Liver (tissue), 9 donors: ENCODE results near the gene ARHGAP36. TPM values are rescaled to one million over a fixed set of nuclear protein-coding genes. Genes with fewer than 3 reads are reported as not detected.

ENCODE experiments used
- DNase-seq: peaks from one replicate; pipeline ENCODE4 v3.0.0-alpha.2; 2017; ENCODE audit warnings: low spot score
- H3K27ac ChIP-seq, 2 donors: one replicate each; pipeline ENCODE4 v1.7.0; 2013; ENCODE audit warnings: inconsistent platforms in 2 of 2, low read length in 2 of 2, control low read depth in 1 of 2, low read depth in 1 of 2, mild to moderate bottlenecking in 1 of 2
- H3K27me3 ChIP-seq, 4 donors: one replicate each; pipeline versions ENCODE4 v1.6.1 to v1.7.0; 2013; ENCODE audit warnings: low read length in 3 of 4, inconsistent platforms in 1 of 4, mild to moderate bottlenecking in 1 of 4, moderate library complexity in 1 of 4; ENCODE audit not compliant: control insufficient read depth in 4 of 4, insufficient read depth in 4 of 4
- H3K36me3 ChIP-seq, 4 donors: one replicate each; pipeline versions ENCODE4 v1.6.1 to v1.7.0; 2013; ENCODE audit warnings: low read length in 3 of 4, mild to moderate bottlenecking in 3 of 4, low read depth in 1 of 4, moderate library complexity in 1 of 4; ENCODE audit not compliant: control insufficient read depth in 4 of 4, insufficient read depth in 3 of 4
- H3K4me1 ChIP-seq, 4 donors: one replicate each; pipeline versions ENCODE4 v1.6.1 to v1.7.0; 2013; ENCODE audit warnings: low read length in 3 of 4, mild to moderate bottlenecking in 3 of 4, moderate library complexity in 1 of 4; ENCODE audit not compliant: control insufficient read depth in 4 of 4, insufficient read depth in 4 of 4
- H3K4me3 ChIP-seq, 3 donors: one replicate each; pipeline versions ENCODE4 v1.6.1 to v1.7.0; 2013; ENCODE audit warnings: low read length in 3 of 3, control low read depth in 1 of 3, low read depth in 1 of 3, mild to moderate bottlenecking in 1 of 3
- H3K9ac ChIP-seq, 2 donors: one replicate each; pipeline ENCODE4 v1.7.0; 2013; ENCODE audit warnings: low read length in 2 of 2, mild to moderate bottlenecking in 2 of 2, moderate library complexity in 2 of 2, control low read depth in 1 of 2, low read depth in 1 of 2
- H3K9me3 ChIP-seq, 4 donors: one replicate each; pipeline versions ENCODE4 v1.6.1 to v1.7.0; 2013; ENCODE audit warnings: low read length in 3 of 4; ENCODE audit not compliant: control insufficient read depth in 4 of 4
- FOXA1 ChIP-seq: IDR thresholded peaks from 2 replicates; pipeline ENCODE4 v1.6.1; 2016; ENCODE audit warnings: antibody characterized with exemption
- FOXA2 ChIP-seq: IDR thresholded peaks from 2 replicates; pipeline ENCODE4 v1.6.1; 2016; ENCODE audit warnings: antibody characterized with exemption
- GABPA ChIP-seq, 2 donors: IDR thresholded peaks in 1 of 2; conservative IDR thresholded peaks in 1 of 2; 2 replicates each; pipeline ENCODE4 v1.6.1; 2016; ENCODE audit warnings: antibody characterized with exemption in 2 of 2, mild to moderate bottlenecking in 1 of 2, moderate library complexity in 1 of 2
- JUND ChIP-seq, 2 donors: IDR thresholded peaks; 2 replicates each; pipeline ENCODE4 v1.6.1; 2016; ENCODE audit warnings: antibody characterized with exemption in 2 of 2
- NR2F2 ChIP-seq: IDR thresholded peaks from 2 replicates; pipeline ENCODE4 v1.6.1; 2016; ENCODE audit warnings: antibody characterized with exemption
- RAD21 ChIP-seq, 2 donors: IDR thresholded peaks; 2 replicates each; pipeline ENCODE4 v1.6.1; 2016; ENCODE audit warnings: antibody characterized with exemption in 2 of 2, mild to moderate bottlenecking in 2 of 2
- RXRA ChIP-seq, 2 donors: IDR thresholded peaks; 2 replicates each; pipeline ENCODE4 v1.6.1; 2017 to 2018; ENCODE audit warnings: antibody characterized with exemption in 2 of 2, mild to moderate bottlenecking in 1 of 2
- SP1 ChIP-seq: IDR thresholded peaks from 2 replicates; pipeline ENCODE4 v1.6.1; 2018; ENCODE audit warnings: antibody characterized with exemption, mild to moderate bottlenecking
- TAF1 ChIP-seq: conservative IDR thresholded peaks from 2 replicates; pipeline ENCODE4 v1.6.1; 2016; ENCODE audit warnings: antibody characterized with exemption, mild to moderate bottlenecking
- YY1 ChIP-seq: IDR thresholded peaks from 2 replicates; pipeline ENCODE4 v1.6.1; 2016; ENCODE audit warnings: antibody characterized with exemption, mild to moderate bottlenecking
- WGBS: extraction: QIAGEN DNeasy Blood & Tissue Kit; methylation state at CpG from one replicate; pipeline ENCODE4 v1.1.7; 2013; 5-methylcytosine and 5-hydroxymethylcytosine counted together
- polyA plus RNA-seq, 2 donors: library from polyadenylated mRNA; stranded (reverse) in 1 of 2; unstranded in 1 of 2; fragments of 200-250 nt in 1 of 2; fragments of >200 nt in 1 of 2; fragmentation: Nextera tagmentation in 1 of 2; extraction: Ambion mirVana in 1 of 2; gene quantifications; one replicate each; pipeline versions ENCODE4 v1.2.1 to v1.2.3, GENCODE V29; 2013 to 2015
- total RNA-seq, 2 donors: library from RNA; depleted of rRNA; stranded (reverse); fragments of >200 nt; gene quantifications; one replicate each; pipeline ENCODE4 v1.2.3, GENCODE V29; 2014
- TF ChIP-seq, protein P1 (sequence below): IDR thresholded peaks from 2 replicates; pipeline ENCODE4 v1.6.1; 2016; ENCODE audit warnings: antibody characterized with exemption
- TF ChIP-seq, protein P2 (sequence below): IDR thresholded peaks from 2 replicates; pipeline ENCODE4 v1.6.1; 2016; ENCODE audit warnings: antibody characterized with exemption
- TF ChIP-seq, protein P3 (sequence below): IDR thresholded peaks from 2 replicates; pipeline ENCODE4 v1.6.1; 2016; ENCODE audit warnings: antibody characterized with exemption, mild to moderate bottlenecking
- TF ChIP-seq, protein P4 (sequence below): fragments of 150-350 bp; IDR thresholded peaks from 2 replicates; pipeline ENCODE4 v1.5.1; 2017; ENCODE audit warnings: improper control_type of control experiment, low read depth, low read length; ENCODE audit not compliant: missing input control
- donor health status: healthy.
- donor health status: healthy.
- donor health status: healthy.
- donor health status: healthy.
- donor health status: healthy.

Gene ARHGAP36
- total and polyA plus RNA-seq, 4 donors, result not detected

DNA sequence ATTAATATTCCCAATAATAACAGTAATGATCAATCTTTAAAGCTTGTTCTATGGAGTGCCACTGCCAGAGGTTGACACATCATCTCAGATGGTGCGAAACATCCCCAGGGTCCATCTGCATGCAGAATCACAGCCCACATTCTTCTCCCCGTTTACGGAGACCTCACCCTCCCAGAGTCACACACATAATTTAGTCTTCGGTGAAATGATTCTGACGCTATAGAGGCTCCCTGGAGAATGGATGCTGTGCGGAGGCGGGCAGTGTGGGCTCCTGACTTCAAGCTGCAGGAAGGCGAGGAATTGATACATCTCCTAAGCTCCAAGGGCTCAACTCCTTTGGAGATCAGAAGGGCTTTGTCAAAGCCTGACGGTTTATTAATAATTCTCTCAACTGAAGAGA, 11.0 kb upstream of the ARHGAP36 start:
- no peaks in the 10 kb centered on the region for H3K36me3 ChIP-seq
- no peak for DNase-seq
- H3K27me3 ChIP-seq, result peaks cover 0 to 13% (median 0%) of the 10 kb centered on the region in 4 donors
- no peak overlapping the region for H3K9ac ChIP-seq
- WGBS, result 68% methylated on average over 9 of the region's 9 CpGs
- TF ChIP-seq, protein P1, sequence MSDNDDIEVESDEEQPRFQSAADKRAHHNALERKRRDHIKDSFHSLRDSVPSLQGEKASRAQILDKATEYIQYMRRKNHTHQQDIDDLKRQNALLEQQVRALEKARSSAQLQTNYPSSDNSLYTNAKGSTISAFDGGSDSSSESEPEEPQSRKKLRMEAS, result no peak
- TF ChIP-seq FOXA2, result no peak
- TF ChIP-seq FOXA1, result no peak
- TF ChIP-seq TAF1, result no peak
- TF ChIP-seq SP1, result no peak
- TF ChIP-seq, protein P2, sequence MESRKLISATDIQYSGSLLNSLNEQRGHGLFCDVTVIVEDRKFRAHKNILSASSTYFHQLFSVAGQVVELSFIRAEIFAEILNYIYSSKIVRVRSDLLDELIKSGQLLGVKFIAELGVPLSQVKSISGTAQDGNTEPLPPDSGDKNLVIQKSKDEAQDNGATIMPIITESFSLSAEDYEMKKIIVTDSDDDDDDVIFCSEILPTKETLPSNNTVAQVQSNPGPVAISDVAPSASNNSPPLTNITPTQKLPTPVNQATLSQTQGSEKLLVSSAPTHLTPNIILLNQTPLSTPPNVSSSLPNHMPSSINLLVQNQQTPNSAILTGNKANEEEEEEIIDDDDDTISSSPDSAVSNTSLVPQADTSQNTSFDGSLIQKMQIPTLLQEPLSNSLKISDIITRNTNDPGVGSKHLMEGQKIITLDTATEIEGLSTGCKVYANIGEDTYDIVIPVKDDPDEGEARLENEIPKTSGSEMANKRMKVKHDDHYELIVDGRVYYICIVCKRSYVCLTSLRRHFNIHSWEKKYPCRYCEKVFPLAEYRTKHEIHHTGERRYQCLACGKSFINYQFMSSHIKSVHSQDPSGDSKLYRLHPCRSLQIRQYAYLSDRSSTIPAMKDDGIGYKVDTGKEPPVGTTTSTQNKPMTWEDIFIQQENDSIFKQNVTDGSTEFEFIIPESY, result no peak
- TF ChIP-seq RXRA (IDR thresholded peaks at IDR 0.05), result no peak
- TF ChIP-seq RAD21 (IDR thresholded peaks at IDR 0.05), result no peak
- no peak for TF ChIP-seq YY1
- TF ChIP-seq, protein P3, sequence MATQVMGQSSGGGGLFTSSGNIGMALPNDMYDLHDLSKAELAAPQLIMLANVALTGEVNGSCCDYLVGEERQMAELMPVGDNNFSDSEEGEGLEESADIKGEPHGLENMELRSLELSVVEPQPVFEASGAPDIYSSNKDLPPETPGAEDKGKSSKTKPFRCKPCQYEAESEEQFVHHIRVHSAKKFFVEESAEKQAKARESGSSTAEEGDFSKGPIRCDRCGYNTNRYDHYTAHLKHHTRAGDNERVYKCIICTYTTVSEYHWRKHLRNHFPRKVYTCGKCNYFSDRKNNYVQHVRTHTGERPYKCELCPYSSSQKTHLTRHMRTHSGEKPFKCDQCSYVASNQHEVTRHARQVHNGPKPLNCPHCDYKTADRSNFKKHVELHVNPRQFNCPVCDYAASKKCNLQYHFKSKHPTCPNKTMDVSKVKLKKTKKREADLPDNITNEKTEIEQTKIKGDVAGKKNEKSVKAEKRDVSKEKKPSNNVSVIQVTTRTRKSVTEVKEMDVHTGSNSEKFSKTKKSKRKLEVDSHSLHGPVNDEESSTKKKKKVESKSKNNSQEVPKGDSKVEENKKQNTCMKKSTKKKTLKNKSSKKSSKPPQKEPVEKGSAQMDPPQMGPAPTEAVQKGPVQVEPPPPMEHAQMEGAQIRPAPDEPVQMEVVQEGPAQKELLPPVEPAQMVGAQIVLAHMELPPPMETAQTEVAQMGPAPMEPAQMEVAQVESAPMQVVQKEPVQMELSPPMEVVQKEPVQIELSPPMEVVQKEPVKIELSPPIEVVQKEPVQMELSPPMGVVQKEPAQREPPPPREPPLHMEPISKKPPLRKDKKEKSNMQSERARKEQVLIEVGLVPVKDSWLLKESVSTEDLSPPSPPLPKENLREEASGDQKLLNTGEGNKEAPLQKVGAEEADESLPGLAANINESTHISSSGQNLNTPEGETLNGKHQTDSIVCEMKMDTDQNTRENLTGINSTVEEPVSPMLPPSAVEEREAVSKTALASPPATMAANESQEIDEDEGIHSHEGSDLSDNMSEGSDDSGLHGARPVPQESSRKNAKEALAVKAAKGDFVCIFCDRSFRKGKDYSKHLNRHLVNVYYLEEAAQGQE, result no peak
- TF ChIP-seq NR2F2, result no peak
- no peak for TF ChIP-seq JUND (IDR thresholded peaks at IDR 0.05)
- TF ChIP-seq, protein P4, sequence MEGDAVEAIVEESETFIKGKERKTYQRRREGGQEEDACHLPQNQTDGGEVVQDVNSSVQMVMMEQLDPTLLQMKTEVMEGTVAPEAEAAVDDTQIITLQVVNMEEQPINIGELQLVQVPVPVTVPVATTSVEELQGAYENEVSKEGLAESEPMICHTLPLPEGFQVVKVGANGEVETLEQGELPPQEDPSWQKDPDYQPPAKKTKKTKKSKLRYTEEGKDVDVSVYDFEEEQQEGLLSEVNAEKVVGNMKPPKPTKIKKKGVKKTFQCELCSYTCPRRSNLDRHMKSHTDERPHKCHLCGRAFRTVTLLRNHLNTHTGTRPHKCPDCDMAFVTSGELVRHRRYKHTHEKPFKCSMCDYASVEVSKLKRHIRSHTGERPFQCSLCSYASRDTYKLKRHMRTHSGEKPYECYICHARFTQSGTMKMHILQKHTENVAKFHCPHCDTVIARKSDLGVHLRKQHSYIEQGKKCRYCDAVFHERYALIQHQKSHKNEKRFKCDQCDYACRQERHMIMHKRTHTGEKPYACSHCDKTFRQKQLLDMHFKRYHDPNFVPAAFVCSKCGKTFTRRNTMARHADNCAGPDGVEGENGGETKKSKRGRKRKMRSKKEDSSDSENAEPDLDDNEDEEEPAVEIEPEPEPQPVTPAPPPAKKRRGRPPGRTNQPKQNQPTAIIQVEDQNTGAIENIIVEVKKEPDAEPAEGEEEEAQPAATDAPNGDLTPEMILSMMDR, result no peak
- TF ChIP-seq GABPA (IDR thresholded peaks at IDR 0.05 in 1 of 2, conservative IDR thresholded peaks at IDR 0.05 in 1 of 2), result no peak
- no peak overlapping the region for H3K4me3 ChIP-seq
- no peaks in the 10 kb centered on the region for H3K9me3 ChIP-seq
- H3K4me1 ChIP-seq, result peaks cover 0 to 2% (median 0%) of the 10 kb centered on the region in 4 donors
- H3K27ac ChIP-seq, result no peak overlapping the region

DNA sequence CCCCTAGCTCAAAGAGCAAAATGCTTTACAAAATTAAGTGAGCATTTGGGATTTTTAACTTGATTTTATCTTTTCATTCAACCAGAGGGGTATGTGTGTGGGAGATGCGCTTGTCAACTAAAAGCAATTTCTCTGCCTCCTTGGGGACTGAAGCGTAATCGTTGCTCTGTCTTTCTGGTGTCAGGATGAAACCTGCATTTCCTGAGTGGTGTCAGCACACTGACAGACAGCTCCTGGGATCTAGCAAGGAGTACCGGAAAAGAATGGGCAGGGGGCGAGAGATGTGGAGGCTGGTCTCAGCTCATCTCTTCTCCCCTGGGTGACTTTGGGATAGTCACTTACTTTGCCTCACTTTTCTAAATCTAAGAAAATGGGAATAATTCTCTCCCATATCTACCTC, 5.1 kb upstream of the ARHGAP36 start:
- DNase-seq, result no peak
- Histone ChIP-seq H3K27me3 (peaks cover 0 to 3% (median 1%) of the 10 kb centered on the region in 4 donors), H3K4me1 (peaks cover 0 to 2% (median 0%) of the 10 kb centered on the region in 4 donors), H3K9ac (no peak overlapping the region), H3K4me3 (no peak overlapping the region), H3K36me3 (no peaks in the 10 kb centered on the region), H3K27ac (no peak overlapping the region), H3K9me3 (no peaks in the 10 kb centered on the region)
- 83% methylated on average over 5 of the region's 5 CpGs for WGBS
- no peak for TF ChIP-seq RAD21 (IDR thresholded peaks at IDR 0.05)
- TF ChIP-seq, protein P4, result no peak
- no peak for TF ChIP-seq TAF1
